ENCODE data around the gene IBA57. TPM values are rescaled to one million over a fixed set of nuclear protein-coding genes. Genes with fewer than 3 reads are reported as not detected.
"Not testable (repeated sequence)": the region's sequence is repeated elsewhere in the genome, so short reads cannot be mapped to it uniquely, and the experiment has no call there.

The IBA57 gene
- total RNA-seq, 1 experiment from 2014 or later: 19.4 TPM

GRCh38 chr1:228162286-228163006 is 3.2 kb upstream of the IBA57 start:
- H3K36me3 ChIP-seq: no peaks in the 10 kb centered on the region; the same call in 1 of the 2 replicates
- no peak for DNase-seq

GRCh38 chr1:228163007-228163753 is 2.4 kb upstream of the IBA57 start:
- Histone ChIP-seq H3K4me3 (no peak overlapping the region), H3K36me3 (no peaks in the 10 kb centered on the region; the same call in 1 of the 2 replicates), H3K9me3 (no peaks in the 10 kb centered on the region), H3K27me3 (no peaks in the 10 kb centered on the region)
- peak; percentile 28 for DNase-seq

More at GRCh38 chr1:228162286-228163006, 3.2 kb upstream of the IBA57 start:
- Histone ChIP-seq H3K9me3 (no peaks in the 10 kb centered on the region), H3K4me3 (no peak overlapping the region), H3K27me3 (no peaks in the 10 kb centered on the region)

- Histone ChIP-seq H3K36me3 (no peaks in the 10 kb centered on the region; the same call in 1 of the 2 replicates), H3K27me3 (no peaks in the 10 kb centered on the region), H3K9me3 (no peaks in the 10 kb centered on the region), H3K4me3 (no peak overlapping the region)
- DNase-seq: no peak
Observed at GRCh38 chr1:228163776-228164519, 1.7 kb upstream of the IBA57 start.

GRCh38 chr1:228164561-228165371 is 838 bp upstream of the IBA57 start:
- no peak for DNase-seq
- Histone ChIP-seq H3K36me3 (no peaks in the 10 kb centered on the region; the same call in 1 of the 2 replicates), H3K4me3 (peak overlapping the region; percentile 59), H3K9me3 (no peaks in the 10 kb centered on the region), H3K27me3 (no peaks in the 10 kb centered on the region)

GRCh38 chr1:228166170-228166936 is 749 bp downstream of the IBA57 start:
- peak overlapping the region; percentile 59 for H3K4me3 ChIP-seq
- H3K27me3 ChIP-seq: no peaks in the 10 kb centered on the region
- peak; percentile 52 for DNase-seq
- no peaks in the 10 kb centered on the region for H3K9me3 ChIP-seq
- no peaks in the 10 kb centered on the region; the same call in 1 of the 2 replicates for H3K36me3 ChIP-seq

- H3K9me3 ChIP-seq: no peaks in the 10 kb centered on the region
- no peaks in the 10 kb centered on the region; the same call in 1 of the 2 replicates for H3K36me3 ChIP-seq
- H3K27me3 ChIP-seq: no peaks in the 10 kb centered on the region
- no peak overlapping the region for H3K4me3 ChIP-seq
- DNase-seq: no peak
Observed at GRCh38 chr1:228168563-228169270, 3.1 kb downstream of the IBA57 start.

- H3K9me3 ChIP-seq: no peaks in the 10 kb centered on the region
- no peak for DNase-seq
- H3K4me3 ChIP-seq: no peak overlapping the region
- H3K36me3 ChIP-seq: no peaks in the 10 kb centered on the region; the same call in 1 of the 2 replicates
- no peaks in the 10 kb centered on the region for H3K27me3 ChIP-seq
Observed at GRCh38 chr1:228169345-228169744, 3.7 kb downstream of the IBA57 start.

GRCh38 chr1:228170666-228171065 is 5.1 kb downstream of the IBA57 start:
- Histone ChIP-seq H3K9me3 (no peaks in the 10 kb centered on the region), H3K4me3 (no peak overlapping the region), H3K27me3 (no peaks in the 10 kb centered on the region), H3K36me3 (no peaks in the 10 kb centered on the region; the same call in none of the 2 replicates)
- DNase-seq: no peak

GRCh38 chr1:228171221-228171891 is 5.8 kb downstream of the IBA57 start:
- DNase-seq: no peak
- Histone ChIP-seq H3K4me3 (no peak overlapping the region), H3K27me3 (no peaks in the 10 kb centered on the region), H3K36me3 (no peaks in the 10 kb centered on the region; the same call in none of the 2 replicates), H3K9me3 (no peaks in the 10 kb centered on the region)

- no peaks in the 10 kb centered on the region for H3K27me3 ChIP-seq
- no peaks in the 10 kb centered on the region; the same call in none of the 2 replicates for H3K36me3 ChIP-seq
- H3K4me3 ChIP-seq: no peak overlapping the region
- no peak for DNase-seq
- no peaks in the 10 kb centered on the region for H3K9me3 ChIP-seq
Observed at GRCh38 chr1:228172591-228173527, 7.3 kb downstream of the IBA57 start.

GRCh38 chr1:228173528-228174481 is 8.2 kb downstream of the IBA57 start:
- not testable (repeated sequence) for H3K27me3 ChIP-seq, H3K4me3 ChIP-seq, H3K9me3 ChIP-seq, DNase-seq, H3K36me3 ChIP-seq

GRCh38 chr1:228174482-228175315 is 9.1 kb downstream of the IBA57 start:
- DNase-seq: no peak
- no peaks in the 10 kb centered on the region; the same call in none of the 2 replicates for H3K36me3 ChIP-seq
- no peak overlapping the region for H3K4me3 ChIP-seq
- no peaks in the 10 kb centered on the region for H3K27me3 ChIP-seq
- H3K9me3 ChIP-seq: no peaks in the 10 kb centered on the region
